ENCODE data around the gene HOXA13. TPM values are rescaled to one million over a fixed set of nuclear protein-coding genes. Genes with fewer than 3 reads are reported as not detected.
A peak's percentile ranks its signal among the peaks of the same experiment; 100 is the strongest.

The HOXA13 gene
- total RNA-seq, 1 experiment from 2014 or later, result 1.2 TPM

DNA sequence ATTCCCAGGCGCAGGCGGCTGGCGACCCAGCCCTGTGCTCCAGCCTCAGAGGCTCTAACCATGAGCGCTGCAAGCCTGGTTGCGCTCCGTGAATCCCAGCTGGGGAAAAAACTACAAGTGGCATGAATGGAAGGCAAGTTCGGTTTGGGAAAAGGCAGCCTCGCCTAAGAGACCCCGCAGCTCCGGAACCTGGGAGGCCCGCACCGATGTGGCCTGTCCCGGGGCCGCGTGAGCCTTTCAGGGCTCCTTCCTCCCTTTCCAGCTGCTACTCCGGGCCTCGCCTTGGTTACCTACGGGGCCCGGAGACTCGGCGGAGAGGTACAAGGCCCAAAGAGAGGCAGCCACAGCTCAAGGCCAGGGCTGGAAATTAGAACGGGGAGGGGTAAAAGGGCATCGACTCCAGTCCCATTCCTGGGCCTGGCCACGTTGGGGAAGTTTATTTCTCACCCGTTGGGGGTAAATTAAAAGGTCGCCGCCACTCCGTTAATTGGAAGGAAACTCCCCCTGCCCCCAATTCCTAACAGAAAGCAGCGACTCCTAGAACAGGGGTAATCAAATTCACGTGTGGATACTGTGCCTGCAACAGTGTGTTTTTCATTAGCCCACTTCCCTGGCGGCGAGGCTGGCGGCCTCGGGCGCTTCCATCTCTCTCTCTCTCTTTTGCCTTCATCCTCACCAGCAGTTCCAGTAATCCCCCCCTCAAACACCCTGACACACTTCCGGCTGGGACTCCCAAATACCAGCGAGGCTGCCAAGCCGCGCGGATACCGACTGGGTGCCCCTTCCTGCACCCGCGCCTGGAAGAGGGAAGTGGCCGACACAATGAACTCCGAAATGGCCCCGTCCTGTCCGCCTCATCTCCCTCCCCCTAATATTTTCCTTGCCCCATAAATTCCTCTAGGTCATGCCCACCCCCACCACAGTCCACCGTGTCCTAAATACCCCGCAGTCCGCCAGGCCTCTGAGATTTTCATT is 33.1 kb downstream of the HOXA13 start:
- DNase-seq (ENCODE audit: low read depth), result peak; percentile 65
- in situ Hi-C loops (cut with HindIII; ENCODE audit: low pct_unique_long_range_greater_than_20kb, low sequenced_read_pairs), result no loop called here

GRCh38 chr7:27165996-27166530 is 33.8 kb downstream of the HOXA13 start:
- DNase-seq (ENCODE audit: low read depth), result peak; percentile 52
- in situ Hi-C loops (cut with HindIII; ENCODE audit: low pct_unique_long_range_greater_than_20kb, low sequenced_read_pairs), result no loop called here

DNA sequence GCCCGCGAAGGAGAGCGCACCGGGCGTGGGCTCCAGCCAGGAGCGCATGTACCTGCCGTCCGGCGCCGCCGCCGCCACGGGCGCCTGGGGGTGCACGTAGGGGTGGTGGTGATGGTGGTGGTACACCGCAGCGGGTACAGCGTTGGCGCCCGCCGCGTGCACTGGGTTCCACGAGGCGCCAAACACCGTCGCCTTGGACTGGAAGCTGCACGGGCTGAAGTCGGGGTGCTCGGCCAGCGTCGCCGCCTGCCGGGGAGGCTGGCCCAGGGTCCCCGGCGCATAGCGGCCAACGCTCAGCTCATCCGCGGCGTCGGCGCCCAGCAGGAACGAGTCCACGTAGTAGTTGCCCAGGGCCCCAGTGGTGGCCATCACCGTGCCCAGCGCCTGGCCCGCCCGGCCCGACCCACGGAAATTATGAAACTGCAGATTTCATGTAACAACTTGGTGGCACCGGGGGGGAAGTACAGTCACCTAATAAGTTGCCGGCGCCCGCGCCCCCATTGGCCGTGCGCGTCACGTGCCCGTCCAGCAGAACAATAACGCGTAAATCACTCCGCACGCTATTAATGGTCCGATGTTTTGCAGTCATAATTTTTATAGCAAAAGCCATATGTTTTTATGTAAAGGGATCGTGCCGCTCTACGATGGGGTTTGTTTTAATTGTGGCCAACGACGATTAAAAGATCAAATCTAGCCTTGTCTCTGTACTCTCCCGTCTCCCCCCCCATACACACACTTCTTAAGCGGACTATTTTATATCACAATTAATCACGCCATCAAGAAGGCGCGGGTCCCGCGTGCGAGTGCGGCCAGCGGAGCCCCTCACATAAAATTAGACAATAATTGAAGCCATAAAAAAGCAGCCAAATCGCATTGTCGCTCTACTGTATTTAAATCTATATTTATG is 34.5 kb downstream of the HOXA13 start, which contains the start of gene HOXA9:
Gene HOXA9, minus strand, starts transcription at position 449 of the 907 bp plus-strand sequence. Its CDS starts 80 bp downstream, at position 369.
- DNase-seq (ENCODE audit: low read depth), result peak; percentile 91
- in situ Hi-C loops (cut with HindIII; ENCODE audit: low pct_unique_long_range_greater_than_20kb, low sequenced_read_pairs), result no loop called here

DNA sequence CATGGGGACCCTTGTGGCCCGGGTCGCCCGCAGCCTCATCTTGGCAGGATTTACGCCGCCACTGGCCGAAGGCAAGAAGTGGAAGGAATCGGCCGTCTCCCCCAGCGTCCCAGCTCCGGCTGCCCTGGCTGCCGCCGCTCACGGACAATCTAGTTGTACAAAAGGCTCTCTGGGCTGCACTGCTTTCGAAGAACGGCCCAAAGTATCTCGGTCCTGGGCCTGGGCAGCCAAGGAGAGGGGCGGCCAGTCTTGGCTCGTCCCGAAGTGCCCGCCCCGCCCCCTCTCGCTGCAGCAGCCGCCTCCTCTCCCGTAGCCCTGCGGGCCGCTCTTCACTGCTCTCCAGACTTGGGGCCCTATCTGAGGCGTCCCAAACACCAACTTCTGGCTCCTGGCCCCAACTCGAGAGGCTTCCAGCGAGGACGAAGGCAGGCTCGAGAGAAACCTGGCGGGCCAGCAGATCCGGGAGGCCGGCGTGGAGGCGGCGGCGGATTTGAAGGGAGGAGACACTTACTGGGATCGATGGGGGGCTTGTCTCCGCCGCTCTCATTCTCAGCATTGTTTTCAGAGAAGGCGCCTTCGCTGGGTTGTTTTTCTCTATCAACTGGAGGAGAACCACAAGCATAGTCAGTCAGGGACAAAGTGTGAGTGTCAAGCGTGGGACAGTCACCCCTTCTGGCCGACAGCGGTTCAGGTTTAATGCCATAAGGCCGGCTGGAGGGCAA is 35.4 kb downstream of the HOXA13 start:
- peak; percentile 54 for DNase-seq (ENCODE audit: low read depth)
- in situ Hi-C loops (cut with HindIII; ENCODE audit: low pct_unique_long_range_greater_than_20kb, low sequenced_read_pairs), result loop anchor here (5.0 kb wide), 1 partner anchor 37 kb away; no protein-coding TSS in a partner anchor

- no peak for DNase-seq (ENCODE audit: low read depth)
- in situ Hi-C loops (cut with HindIII; ENCODE audit: low pct_unique_long_range_greater_than_20kb, low sequenced_read_pairs), result loop anchor here (5.0 kb wide), 1 partner anchor 37 kb away; no protein-coding TSS in a partner anchor
Observed at GRCh38 chr7:27164045-27164366, 35.9 kb downstream of the HOXA13 start.

GRCh38 chr7:27163288-27164044 is 36.4 kb downstream of the HOXA13 start:
- in situ Hi-C loops (cut with HindIII; ENCODE audit: low pct_unique_long_range_greater_than_20kb, low sequenced_read_pairs), result loop anchor here (5.0 kb wide), 1 partner anchor 36 kb away; no protein-coding TSS in a partner anchor
- peak; percentile 46 for DNase-seq (ENCODE audit: low read depth)

DNA sequence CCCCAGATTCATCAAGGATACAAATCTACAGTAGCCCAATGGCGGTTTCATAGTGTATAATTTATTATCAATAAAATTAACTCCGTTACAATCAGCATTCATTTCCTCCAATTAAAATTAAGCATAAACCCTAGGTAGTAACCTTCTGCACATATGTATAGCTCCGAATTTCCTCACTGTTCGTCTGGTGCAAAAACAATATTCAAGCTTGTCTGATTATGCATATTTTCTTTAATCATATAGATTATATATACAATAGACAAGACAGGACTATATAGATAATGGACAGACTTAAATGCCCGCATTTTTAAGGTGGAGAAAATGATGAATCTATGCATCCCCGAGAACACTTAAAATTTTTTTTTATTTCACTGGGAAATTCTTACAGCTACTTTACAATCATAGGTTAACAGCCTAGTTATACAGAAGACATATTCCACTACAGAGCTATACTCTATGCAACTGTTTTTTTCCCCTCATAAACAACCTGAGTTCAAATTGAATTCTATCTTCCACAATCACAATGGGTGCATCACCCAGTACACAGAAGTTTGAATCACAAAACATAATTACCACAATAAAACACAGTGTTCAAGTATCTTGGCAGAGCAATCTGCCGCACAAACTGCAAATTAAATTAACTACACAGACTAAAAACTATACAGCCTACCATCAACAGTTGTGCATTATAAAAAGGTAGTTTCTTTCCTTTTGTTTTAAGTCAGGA is 37.2 kb downstream of the HOXA13 start:
- DNase-seq (ENCODE audit: low read depth), result peak; percentile 45
- in situ Hi-C loops (cut with HindIII; ENCODE audit: low pct_unique_long_range_greater_than_20kb, low sequenced_read_pairs), result loop anchor here (5.0 kb wide), 1 partner anchor 35 kb away; no protein-coding TSS in a partner anchor

DNA sequence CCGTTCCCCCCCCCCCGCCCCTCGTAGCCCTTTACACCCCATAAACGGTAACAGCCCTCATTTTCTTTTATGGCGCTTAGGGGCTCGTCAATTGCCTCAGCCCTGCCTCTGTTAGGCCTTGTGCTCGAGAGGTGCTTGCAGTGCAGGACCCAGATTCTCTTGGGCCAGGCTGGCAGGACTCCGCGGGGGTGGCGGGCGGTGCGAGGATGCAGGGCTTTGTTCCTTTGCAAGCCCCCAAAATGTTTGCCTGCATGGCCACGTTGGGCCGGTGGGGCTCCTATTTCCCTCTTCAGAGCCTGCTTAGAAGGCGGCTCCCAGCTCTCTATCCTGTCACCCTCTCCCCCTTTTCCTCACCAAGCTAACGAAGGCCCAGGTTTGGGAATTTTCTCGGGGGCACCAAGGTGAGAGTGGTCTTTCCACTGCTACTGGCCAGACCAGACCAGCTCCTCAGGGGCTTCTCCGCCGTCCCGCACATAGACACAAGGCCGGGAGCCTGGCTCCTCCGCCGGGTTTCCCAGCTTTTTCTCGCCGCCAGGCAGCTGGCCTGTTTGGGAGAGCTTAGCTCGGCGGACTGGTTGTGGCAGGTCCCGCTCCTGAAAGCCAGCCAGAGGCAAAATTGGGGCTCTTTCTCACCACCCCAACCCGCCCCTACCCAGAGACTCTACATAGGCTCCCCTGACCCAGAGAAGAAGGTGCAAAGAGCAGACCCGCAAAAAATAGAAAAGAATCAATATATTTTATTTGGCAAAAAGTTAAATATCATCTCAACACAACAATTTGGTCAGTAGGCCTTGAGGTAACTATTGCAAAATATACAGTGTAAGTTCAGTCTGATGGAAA is 38.0 kb downstream of the HOXA13 start:
- in situ Hi-C loops (cut with HindIII; ENCODE audit: low pct_unique_long_range_greater_than_20kb, low sequenced_read_pairs), result loop anchor here (5.0 kb wide), 1 partner anchor 35 kb away; no protein-coding TSS in a partner anchor
- DNase-seq (ENCODE audit: low read depth), result peak; percentile 62

DNA sequence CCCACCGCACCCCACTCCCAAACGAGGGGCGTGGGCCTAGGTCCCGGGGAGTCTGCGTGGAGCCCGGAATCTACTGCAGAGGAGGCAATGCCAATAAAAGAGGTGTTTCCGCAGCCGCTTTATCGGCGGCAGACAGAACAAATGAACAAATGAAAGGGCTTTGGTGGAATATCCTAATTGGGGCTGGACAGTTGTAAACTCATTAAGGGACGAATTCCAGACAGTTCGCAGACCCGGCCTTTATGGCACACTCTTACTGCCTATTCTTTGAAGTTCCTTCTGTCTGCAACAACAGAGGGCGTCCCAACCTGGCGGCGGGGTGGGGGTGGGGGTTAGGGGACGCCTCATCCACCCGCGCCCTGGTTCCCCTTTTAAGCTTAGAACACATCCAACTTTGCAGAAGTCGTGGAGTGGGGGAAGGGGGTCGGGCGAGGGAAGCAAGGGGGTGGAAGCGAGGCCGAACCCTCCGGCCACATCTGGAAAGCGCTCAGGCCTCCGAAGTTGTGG is 38.6 kb downstream of the HOXA13 start:
- DNase-seq (ENCODE audit: low read depth), result no peak
- in situ Hi-C loops (cut with HindIII; ENCODE audit: low pct_unique_long_range_greater_than_20kb, low sequenced_read_pairs), result loop anchor here (5.0 kb wide), 1 partner anchor 34 kb away; no protein-coding TSS in a partner anchor

DNA sequence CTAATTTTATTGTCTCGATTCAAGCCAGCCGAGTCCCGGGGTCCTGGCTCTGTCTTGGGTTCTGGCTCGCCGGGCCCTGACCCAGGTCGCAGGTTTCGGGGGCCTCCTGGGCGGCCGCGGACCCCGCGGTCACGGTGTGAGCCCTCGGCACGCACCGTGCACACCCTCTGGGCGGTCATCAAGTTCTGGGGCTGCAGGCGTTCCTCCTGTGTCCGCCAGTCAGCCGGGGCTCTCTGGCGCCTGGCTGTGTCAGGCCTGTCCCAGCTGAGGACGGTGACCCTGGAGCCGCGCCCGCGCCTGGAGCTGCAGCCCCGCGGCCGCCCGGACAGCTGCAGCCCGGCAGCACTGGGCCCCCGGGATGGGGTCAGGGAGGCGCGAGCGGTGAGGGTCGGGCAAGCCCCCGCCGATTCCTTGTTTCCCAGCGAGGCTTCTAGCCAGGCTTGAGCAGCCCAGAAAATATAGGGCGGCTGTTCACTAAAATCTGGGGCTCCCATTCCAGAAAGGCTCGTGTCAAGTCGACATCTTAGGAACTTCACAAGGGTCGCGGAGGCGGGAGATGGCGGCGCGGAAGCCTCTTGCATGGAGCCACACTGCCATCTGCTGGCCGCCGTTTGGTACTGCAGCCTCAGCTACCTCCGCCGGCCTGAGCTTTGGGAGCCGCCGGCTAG is 39.2 kb downstream of the HOXA13 start:
- in situ Hi-C loops (cut with HindIII; ENCODE audit: low pct_unique_long_range_greater_than_20kb, low sequenced_read_pairs), result loop anchor here (5.0 kb wide), 1 partner anchor 33 kb away; no protein-coding TSS in a partner anchor
- DNase-seq (ENCODE audit: low read depth), result peak; percentile 84

DNA sequence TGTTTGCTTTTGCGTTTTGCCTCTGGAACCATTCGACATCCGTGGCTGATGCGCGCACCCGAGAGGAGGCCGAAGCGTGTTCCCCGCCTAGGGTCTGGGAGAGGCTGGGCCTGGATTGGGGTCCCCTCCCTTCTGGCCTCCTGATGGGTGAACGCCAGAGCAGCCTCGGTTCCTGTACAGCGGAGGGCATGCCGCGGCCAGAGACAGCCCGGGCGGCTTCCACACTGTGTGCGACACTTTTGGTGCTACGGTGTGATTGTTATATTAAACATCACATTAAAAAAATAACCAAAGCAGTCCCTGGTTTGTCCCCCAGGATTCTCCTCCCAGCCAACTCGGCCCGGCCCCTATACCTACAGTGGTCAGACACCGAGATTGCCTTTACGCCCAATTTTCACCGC is 39.7 kb downstream of the HOXA13 start:
- in situ Hi-C loops (cut with HindIII; ENCODE audit: low pct_unique_long_range_greater_than_20kb, low sequenced_read_pairs), result loop anchor here (5.0 kb wide), 1 partner anchor 33 kb away; no protein-coding TSS in a partner anchor
- peak; percentile 22 for DNase-seq (ENCODE audit: low read depth)

DNA sequence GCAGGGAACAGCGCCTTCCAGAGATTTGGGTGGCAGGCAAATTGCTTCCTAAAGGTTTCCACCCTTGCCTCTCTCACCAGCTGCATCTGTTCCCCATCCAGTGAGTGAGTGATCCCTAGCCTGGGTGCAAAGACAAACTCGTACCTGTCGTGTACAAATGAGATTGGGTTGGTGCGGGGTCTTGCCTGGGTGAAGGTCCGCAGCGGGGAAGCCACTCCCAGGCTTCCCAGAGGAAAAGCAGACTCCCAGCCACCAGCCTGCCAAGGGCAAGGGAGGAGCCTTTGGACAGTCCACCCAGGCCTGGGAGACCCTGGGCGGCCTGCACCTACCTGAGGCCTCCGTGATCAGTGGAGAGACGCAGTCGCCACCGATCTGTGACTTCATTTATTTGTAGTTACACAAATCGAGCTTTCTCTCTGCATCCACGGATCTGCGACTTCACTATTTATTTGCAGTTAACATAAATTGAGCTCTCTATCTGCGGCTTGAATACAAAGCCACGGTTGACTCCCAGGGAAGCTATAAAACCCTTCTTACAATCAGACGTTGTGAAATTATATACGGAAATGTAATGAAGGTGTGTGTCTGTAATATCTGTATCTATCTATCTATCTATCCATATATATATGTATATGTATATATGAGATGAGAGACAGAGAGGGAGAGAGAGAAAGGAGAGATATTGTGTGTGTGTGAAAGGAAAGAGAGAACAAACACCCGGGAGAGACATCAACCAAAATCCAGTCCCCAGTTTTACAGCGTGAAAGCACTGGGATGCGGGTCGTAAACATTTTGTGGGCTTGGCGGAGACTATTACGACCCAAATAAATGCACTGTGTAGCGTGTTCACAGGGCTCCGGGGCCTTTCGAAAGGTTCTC is 40.4 kb downstream of the HOXA13 start:
- in situ Hi-C loops (cut with HindIII; ENCODE audit: low pct_unique_long_range_greater_than_20kb, low sequenced_read_pairs), result loop anchor here (5.0 kb wide), 1 partner anchor 32 kb away; no protein-coding TSS in a partner anchor
- no peak for DNase-seq (ENCODE audit: low read depth)

DNA sequence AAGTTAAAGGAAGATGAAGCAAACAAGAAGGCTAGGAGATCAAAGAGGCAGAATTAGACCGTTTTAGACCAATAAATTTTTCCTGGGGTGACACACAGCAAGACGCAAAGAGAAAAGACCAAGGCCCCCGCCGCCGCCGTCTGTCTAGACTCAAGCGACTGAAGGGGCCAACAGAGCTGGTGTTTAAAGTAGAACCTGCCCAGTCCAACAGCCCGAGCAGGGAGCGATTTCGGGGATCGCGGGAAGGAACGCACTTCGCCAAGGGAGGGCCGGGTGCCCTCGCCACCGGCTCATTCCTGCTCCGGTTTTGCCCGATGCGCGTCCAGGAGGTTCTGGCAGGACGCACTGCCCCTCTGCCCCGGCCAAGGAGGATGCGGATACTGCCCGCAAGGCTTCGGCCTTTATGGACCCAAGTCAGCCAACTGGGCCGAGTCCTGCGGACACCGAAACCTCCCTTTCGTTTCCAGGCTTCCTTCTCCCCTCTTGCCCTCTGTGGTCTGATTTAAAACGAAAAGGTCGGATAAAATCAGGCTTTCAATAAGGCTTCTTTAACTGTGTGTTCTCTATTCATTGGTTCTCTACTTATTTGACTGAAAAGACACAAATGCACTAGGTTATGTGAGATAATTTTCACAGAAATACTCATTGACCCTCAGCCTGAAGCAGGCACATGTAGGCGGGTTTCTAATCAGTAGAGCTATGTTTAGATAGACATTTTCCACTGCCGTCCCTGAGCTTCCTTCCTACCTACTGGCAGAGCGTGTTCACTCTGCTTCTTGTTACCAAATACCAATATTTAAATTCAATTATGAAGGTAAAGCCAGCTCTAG is 41.2 kb downstream of the HOXA13 start:
- in situ Hi-C loops (cut with HindIII; ENCODE audit: low pct_unique_long_range_greater_than_20kb, low sequenced_read_pairs), result no loop called here
- no peak for DNase-seq (ENCODE audit: low read depth)
